Activated CD8-positive, alpha-beta T cell treated with anti-CD3 and anti-CD28 coated beads for 36 hours (primary cell): ENCODE measurements around the gene LPP. TPM values are rescaled to one million over a fixed set of nuclear protein-coding genes. Genes with fewer than 3 reads are reported as not detected.

ENCODE experiments used
- ATAC-seq: fragments of 200-7000 bp; cut with Tn5 transposase; one replicate; pipeline ENCODE4 v1.10.0; 2021; ENCODE audit warnings: mild to moderate bottlenecking, moderate library complexity
- CTCF ChIA-PET: fragments of 350-600 bp; sonication (Branson Sonifier 250); formaldehyde crosslinking; loops from one replicate; lab custom pipeline; 2021; ENCODE audit warnings: antibody characterized with exemption; lab: Charles Lee
- POLR2A ChIA-PET: fragments of 350-600 bp; sonication (Branson Sonifier 250); formaldehyde crosslinking; loops from one replicate; lab custom pipeline; 2021; ENCODE audit warnings: antibody characterized with exemption; lab: Charles Lee
- DNase-seq: peaks from one replicate; pipeline ENCODE4 v3.0.0-alpha.2; 2020
- H3K27ac Mint-ChIP-seq: one replicate; pipeline ENCODE4 v1.8.0; 2021; ENCODE audit warnings: mild to moderate bottlenecking, mixed read lengths
- H3K27me3 Mint-ChIP-seq: one replicate; pipeline ENCODE4 v1.8.0; 2021; ENCODE audit warnings: mixed read lengths
- H3K36me3 Mint-ChIP-seq: one replicate; pipeline ENCODE4 v1.8.0; 2021; ENCODE audit warnings: low read depth, mixed read lengths
- H3K4me1 Mint-ChIP-seq: one replicate; pipeline ENCODE4 v1.8.0; 2021; ENCODE audit warnings: low read depth, mixed read lengths
- H3K4me3 Mint-ChIP-seq: one replicate; pipeline ENCODE4 v1.8.0; 2021; ENCODE audit warnings: mild to moderate bottlenecking, moderate library complexity, mixed read lengths
- H3K9me3 Mint-ChIP-seq: one replicate; pipeline ENCODE4 v1.8.0; 2021; ENCODE audit warnings: mixed read lengths
- CTCF ChIP-seq: fragments of 200-600 bp; IDR thresholded peaks from one replicate; pipeline ENCODE4 v1.8.0; 2022; ENCODE audit warnings: antibody characterized with exemption, mild to moderate bottlenecking
- intact Hi-C: fragments of 100-400 bp; cut with micrococcal nuclease; formaldehyde crosslinking; loops from one replicate; pipeline ENCODE4 v1.10.0; 2022
- total RNA-seq, 2 experiments: library from RNA; stranded (reverse); gene quantifications; one replicate each; pipeline ENCODE4 v1.2.3, GENCODE V29; 2021

LPP gene
- total RNA-seq, 2 experiments from 2014 or later, result 16.4 to 22.6 TPM

DNA sequence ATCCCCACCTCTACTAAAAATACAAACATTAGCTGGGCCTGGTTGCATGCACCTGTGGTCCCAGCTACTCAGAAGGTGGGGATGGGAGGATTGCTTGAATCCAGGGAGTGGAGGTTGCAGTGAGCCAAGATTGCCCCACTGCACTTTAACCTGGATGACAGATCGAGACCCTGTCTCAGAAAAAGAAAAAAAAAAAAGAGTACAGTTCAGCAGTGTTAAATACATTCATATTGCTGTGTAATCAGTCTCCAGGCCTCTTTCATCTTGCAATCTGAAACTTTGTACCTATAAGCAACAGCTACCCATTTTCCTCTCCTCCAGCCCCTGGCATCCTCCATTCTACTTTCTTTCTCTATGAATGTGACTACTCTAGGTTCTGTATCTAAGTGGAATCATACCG lies 61.2 kb downstream of the LPP start:
- H3K36me3 Mint-ChIP-seq, result peaks cover 7% of the 10 kb centered on the region
- no peak overlapping the region for H3K27ac Mint-ChIP-seq
- no peaks in the 10 kb centered on the region for H3K9me3 Mint-ChIP-seq
- intact Hi-C loops, result no loop called here
- POLR2A ChIA-PET, result interaction anchor here (0.6 to 1.0 kb wide), 2 partner anchors 8 to 170 kb away, joined by 3 read pairs; no protein-coding TSS in a partner anchor
- ATAC-seq (no peak), DNase-seq (no peak)
- H3K4me1 Mint-ChIP-seq, result peaks cover 21% of the 10 kb centered on the region
- H3K27me3 Mint-ChIP-seq, result no peaks in the 10 kb centered on the region
- CTCF ChIA-PET, result interaction anchor here (1.5 to 2.3 kb wide), 2 partner anchors 475 to 501 kb away, joined by 3 to 6 read pairs; no protein-coding TSS in a partner anchor
- H3K4me3 Mint-ChIP-seq, result no peak overlapping the region
- no peak for TF ChIP-seq CTCF

GRCh38 chr3:188217011-188217463 lies 63.1 kb downstream of the LPP start:
- Mint-ChIP-seq H3K4me1 (peaks cover 21% of the 10 kb centered on the region), H3K36me3 (peaks cover 2% of the 10 kb centered on the region), H3K27ac (peak overlapping the region; percentile 16), H3K4me3 (no peak overlapping the region), H3K27me3 (no peaks in the 10 kb centered on the region), H3K9me3 (no peaks in the 10 kb centered on the region)
- ATAC-seq (peak; percentile 81), DNase-seq (peak; percentile 23)
- ChIA-PET POLR2A (interaction anchor here (1.0 kb wide), 1 partner anchor 13 kb away, joined by 3 read pairs; no protein-coding TSS in a partner anchor), CTCF (interaction anchor here (1.5 to 2.3 kb wide), 2 partner anchors 12 to 477 kb away, joined by 4 to 6 read pairs; no protein-coding TSS in a partner anchor)
- intact Hi-C loops, result no loop called here
- no peak for TF ChIP-seq CTCF

DNA sequence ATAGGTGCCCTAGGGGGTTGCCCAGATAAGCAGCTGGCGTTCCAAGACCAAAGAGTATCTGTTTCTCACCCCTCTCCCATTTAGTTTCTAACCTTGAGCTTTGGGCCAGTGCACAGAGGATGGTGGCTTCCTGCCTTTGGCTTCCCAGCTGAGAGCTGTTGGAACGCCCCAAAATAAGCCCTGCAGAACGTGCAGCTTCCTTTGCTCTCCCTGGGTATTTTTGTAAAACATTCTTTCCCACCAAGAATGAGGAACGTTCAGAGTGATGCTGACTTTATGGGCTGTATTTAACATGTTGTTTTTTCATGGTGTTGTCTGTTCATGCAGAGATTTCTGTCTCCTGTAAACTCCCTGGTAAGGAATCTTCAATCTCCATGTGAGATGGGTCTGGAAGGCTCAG lies 63.8 kb downstream of the LPP start:
- ATAC-seq (no peak), DNase-seq (no peak)
- intact Hi-C loops, result no loop called here
- ChIA-PET CTCF (interaction anchor here (0.6 to 1.5 kb wide), 2 partner anchors 13 to 53 kb away, joined by 3 to 4 read pairs; no protein-coding TSS in a partner anchor), POLR2A (interaction anchor here (1.0 kb wide), 1 partner anchor 14 kb away, joined by 3 read pairs; no protein-coding TSS in a partner anchor)
- H3K9me3 Mint-ChIP-seq, result no peaks in the 10 kb centered on the region
- H3K4me3 Mint-ChIP-seq, result no peak overlapping the region
- H3K27ac Mint-ChIP-seq, result no peak overlapping the region
- TF ChIP-seq CTCF, result no peak
- peaks cover 2% of the 10 kb centered on the region for H3K36me3 Mint-ChIP-seq
- H3K4me1 Mint-ChIP-seq, result peaks cover 21% of the 10 kb centered on the region
- no peaks in the 10 kb centered on the region for H3K27me3 Mint-ChIP-seq

DNA sequence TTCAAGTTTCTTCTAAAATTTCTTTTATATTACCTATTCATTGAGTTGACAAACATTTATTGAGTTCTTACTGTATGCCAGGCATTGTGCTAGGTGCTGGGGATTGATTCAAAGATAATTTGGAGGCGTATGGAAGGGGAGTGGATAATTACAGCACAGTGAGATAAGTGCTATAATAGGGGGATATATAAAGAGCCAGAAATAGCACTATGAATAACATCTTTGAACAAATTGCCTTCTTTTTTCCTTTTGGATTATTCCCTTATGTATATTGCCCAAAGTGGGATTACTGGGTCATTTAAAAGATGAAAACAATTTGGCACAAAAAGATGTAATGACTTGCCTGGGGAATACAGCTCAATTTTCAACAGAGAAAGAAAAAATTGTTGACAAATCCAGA lies 64.6 kb downstream of the LPP start:
- ATAC-seq (no peak), DNase-seq (no peak)
- Mint-ChIP-seq H3K9me3 (no peaks in the 10 kb centered on the region), H3K27ac (no peak overlapping the region), H3K4me3 (no peak overlapping the region), H3K4me1 (peaks cover 18% of the 10 kb centered on the region), H3K36me3 (peaks cover 2% of the 10 kb centered on the region), H3K27me3 (no peaks in the 10 kb centered on the region)
- no peak for TF ChIP-seq CTCF
- ChIA-PET POLR2A (no interaction called here), CTCF (no interaction called here)
- intact Hi-C loops, result no loop called here

- Mint-ChIP-seq H3K9me3 (no peaks in the 10 kb centered on the region), H3K27ac (no peak overlapping the region), H3K27me3 (no peaks in the 10 kb centered on the region), H3K36me3 (peaks cover 3% of the 10 kb centered on the region), H3K4me1 (peaks cover 15% of the 10 kb centered on the region), H3K4me3 (no peak overlapping the region)
- intact Hi-C loops, result no loop called here
- ChIA-PET POLR2A (no interaction called here), CTCF (no interaction called here)
- no peak for TF ChIP-seq CTCF
- DNase-seq, result no peak
- no peak for ATAC-seq
These were observed 65.2 kb downstream of the LPP start for GRCh38 chr3:188219147-188219546.
